ENCODE measurements around the gene CACNA1I.

DNA sequence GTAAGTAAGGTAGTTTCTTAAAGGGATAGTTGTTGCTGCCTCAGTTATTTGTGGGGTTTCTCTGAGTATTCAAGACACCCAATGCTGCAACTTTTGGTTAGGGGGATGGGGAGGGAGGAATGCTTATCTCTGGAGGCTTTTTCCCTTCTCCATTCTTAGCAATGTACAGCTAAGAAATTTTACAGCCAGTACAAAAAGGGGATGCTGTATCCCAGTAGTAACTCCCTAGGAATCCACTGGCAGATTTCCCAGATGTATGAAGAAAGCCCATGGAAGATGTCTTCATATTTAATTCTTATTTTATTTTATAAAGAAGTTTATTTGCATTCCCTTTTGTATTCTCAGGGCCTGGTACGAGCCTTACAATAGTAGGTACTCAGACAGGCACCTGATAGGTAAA, 168.2 kb downstream of the CACNA1I start:
- no peak for TF ChIP-seq POLR2A (IDR thresholded peaks at IDR 0.05)
- TF ChIP-seq, protein P1, sequence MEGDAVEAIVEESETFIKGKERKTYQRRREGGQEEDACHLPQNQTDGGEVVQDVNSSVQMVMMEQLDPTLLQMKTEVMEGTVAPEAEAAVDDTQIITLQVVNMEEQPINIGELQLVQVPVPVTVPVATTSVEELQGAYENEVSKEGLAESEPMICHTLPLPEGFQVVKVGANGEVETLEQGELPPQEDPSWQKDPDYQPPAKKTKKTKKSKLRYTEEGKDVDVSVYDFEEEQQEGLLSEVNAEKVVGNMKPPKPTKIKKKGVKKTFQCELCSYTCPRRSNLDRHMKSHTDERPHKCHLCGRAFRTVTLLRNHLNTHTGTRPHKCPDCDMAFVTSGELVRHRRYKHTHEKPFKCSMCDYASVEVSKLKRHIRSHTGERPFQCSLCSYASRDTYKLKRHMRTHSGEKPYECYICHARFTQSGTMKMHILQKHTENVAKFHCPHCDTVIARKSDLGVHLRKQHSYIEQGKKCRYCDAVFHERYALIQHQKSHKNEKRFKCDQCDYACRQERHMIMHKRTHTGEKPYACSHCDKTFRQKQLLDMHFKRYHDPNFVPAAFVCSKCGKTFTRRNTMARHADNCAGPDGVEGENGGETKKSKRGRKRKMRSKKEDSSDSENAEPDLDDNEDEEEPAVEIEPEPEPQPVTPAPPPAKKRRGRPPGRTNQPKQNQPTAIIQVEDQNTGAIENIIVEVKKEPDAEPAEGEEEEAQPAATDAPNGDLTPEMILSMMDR (IDR thresholded peaks at IDR 0.05) = no peak
